Islet precursor cell (in vitro differentiated cells): Measurements from ENCODE around the gene PGAM5.
A peak's percentile ranks its signal among the peaks of the same experiment; 100 is the strongest.
"Not testable (repeated sequence)": the region's sequence is repeated elsewhere in the genome, so short reads cannot be mapped to it uniquely, and the experiment has no call there.

ENCODE experiments used
- DNase-seq: peaks from one replicate; pipeline ENCODE4 v3.0.0-alpha.2; 2018

PGAM5 gene

DNA sequence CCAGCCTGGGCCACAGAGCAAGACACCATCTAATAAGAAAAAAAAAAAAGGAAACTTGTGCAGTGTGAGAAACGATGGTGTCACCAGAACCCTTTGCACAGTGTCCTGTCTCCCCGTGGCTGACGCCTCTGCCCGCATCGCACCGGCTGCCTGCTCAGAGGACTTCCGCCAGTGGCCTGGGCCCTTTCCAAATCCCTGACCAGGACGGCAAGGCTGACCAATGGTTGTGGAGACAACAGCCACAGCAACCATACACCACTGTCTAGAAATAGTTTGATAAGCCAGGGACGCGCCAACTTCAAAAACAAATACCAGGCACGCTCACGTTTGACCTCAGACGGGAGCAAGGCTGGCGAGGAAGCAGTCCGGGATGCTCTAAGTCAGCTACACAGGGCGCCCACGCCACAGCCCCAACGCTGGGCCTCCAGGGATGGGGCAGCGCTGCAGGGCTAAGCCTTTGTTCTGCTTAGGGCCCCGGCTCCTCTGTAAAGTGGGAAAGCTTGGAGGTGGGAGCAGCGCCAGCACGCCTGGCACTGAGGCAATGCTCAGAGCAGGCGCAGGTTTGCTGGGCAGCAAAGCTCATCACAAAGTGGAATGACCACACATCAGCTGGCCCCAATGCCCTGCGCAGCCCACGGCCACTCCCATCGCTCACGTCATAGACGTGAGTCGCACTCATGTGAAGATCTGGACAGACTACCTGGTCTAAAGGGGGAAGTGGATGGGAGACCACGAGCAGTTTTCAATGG lies 12.5 kb downstream of the PGAM5 start:
- peak; percentile 55 for DNase-seq

GRCh38 chr12:132723764-132724140 lies 13.1 kb downstream of the PGAM5 start:
- no peak for DNase-seq

DNA sequence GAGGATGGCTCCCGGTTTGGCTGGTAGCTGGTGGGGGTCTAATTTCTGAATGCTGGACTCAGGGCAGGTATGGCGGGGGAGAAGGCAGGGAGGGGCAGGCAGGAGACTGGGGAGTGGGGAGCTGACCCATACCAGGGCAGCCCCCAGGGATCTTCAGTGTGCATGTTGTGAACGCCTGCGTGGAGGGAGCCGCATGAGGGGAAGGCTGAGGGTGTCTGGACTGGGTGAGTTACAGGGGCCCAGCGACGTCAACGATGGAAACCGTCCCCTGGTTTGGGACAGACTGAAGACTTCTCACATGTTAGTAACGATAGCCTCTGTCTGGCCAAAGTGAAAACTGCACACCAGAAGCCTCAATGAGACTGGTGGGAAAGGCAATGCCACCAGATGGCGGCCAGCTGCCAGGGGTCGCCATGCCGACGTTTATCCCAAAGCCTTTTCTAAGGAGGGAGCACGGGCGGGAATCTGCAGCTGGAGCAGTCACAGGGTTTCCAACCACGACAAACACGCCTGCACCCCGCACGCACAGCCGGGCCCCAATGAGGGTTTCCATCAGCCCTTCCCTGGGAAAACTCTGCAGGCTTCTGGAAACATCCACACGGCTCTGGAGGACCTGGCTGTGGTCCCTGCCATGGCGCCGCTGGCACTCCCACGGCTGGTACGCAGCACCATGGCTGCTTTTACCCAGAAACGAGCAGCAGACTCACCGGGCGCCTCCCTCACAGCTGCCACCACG lies 14.0 kb downstream of the PGAM5 start:
- DNase-seq = no peak

DNA sequence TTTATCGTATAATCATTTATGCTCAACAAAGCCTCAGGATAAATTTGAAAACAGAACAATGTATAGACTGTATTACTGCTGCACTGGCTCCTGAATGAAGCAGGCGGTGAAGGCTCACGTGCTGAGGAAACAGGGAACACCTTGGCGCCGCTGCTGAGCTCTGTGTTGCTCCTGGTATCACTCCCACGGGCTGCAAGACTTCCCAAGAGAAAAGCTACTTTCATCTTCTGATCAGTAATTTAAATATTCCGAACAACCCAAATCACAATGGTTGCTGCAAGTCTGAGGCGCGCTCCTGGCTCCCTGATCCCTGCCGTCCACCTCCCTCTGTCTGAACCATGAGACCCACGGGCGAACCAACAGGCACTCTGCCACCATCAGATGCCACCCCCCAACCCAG lies 15.7 kb downstream of the PGAM5 start:
- DNase-seq = no peak

- DNase-seq = no peak
Observed at GRCh38 chr12:132727091-132727794, 16.6 kb downstream of the PGAM5 start.

DNA sequence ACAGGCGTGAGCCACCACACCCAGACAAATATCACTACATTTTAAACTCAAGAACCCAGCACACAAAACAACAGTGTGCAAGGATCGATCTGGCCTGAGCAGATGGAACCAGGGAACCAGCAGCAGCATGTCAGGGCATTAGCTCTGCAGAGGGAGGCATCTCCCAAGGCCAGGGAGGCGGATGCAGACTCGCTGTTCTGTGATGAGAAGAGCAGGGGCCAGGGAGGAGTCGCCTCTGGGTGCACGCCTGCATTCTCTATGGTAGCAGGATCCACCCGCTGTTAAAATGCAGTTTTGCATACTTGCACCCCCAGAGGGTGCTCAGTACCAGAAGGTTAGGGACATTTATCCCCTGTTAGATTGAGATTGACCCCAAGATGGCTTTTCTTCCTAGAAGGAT lies 17.9 kb downstream of the PGAM5 start:
- DNase-seq = no peak

GRCh38 chr12:132729541-132730320 lies 19.1 kb downstream of the PGAM5 start:
- DNase-seq = no peak

DNA sequence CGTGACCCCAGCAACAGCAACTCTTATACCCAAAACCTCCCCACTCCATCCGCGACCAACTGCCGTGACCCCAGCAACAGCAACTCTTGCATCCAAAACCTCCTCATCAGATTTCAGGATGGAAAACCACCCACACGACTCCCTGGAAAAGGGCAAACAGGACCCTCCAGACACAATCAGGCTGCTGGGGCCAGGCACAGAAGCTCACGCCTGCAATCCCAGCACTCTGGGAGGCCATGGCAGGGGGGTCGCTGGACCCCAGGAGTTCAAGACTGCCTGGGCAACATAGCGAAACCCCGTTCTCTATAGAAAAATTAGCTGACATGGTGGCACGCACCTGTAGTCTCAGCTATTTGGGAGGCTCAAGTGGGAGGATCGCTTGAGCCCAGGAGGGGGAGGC lies 19.7 kb downstream of the PGAM5 start:
- DNase-seq = no peak

DNA sequence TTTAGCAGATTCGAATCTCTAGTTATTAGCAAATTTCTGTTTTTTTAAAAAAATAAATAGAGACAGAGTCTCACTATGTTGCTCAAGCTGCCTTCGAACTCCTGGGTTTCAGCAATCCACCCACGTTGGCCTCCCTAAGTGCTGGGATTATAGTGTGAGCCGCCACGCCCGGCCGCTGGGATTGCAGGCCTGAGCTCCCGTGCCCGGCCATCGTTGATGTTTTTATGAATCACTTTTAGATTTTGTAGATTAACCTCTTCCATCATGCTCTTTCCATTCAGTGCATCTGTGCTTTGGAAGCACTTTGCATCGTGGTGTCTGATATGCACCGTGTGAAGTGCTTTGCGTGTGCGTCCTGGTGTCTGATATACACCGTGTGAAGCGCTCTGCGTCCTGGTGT lies 20.9 kb downstream of the PGAM5 start:
- DNase-seq = no peak

DNA sequence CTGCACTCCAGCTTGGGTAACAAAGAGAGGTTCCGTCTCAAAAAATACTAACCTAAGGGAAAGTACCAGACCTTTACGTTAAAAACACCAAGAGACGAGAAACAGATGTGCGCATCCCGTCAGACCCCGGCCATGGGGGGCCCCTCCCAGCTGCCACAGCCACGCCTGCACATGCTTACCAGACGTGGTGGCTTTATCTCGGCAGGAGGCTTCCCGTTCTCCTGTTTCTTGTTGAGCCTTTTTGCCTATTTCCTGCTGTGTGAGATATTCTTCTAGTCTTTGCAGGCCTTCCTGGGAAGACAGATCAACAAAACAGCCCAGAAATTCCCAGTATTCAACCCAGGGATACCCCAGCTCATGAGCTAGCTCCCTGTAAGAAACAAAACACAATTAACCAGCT lies 23.6 kb downstream of the PGAM5 start:
- DNase-seq = no peak

GRCh38 chr12:132735496-132735895 lies 24.9 kb downstream of the PGAM5 start:
- no peak for DNase-seq

DNA sequence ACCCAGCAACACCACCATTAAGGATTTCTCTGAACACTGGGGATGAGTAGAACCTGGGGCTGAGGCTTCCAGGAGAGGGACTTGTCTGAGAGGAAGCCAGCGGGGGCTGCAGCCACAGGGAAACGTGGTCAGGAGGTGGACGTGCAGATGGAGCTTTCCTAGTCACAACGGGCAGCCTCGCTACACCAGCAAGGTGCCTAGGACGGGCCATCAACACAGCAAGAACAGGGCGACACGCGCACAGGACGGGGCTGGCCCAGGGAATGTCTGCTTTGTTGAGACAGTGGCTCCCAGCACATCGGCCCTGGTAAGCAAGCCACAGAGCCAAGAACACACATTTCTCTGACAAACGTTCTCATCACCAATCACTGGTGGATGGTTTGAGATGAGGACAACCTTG lies 25.7 kb downstream of the PGAM5 start:
- DNase-seq = no peak

GRCh38 chr12:132736913-132737312 lies 26.3 kb downstream of the PGAM5 start:
- DNase-seq = no peak

DNA sequence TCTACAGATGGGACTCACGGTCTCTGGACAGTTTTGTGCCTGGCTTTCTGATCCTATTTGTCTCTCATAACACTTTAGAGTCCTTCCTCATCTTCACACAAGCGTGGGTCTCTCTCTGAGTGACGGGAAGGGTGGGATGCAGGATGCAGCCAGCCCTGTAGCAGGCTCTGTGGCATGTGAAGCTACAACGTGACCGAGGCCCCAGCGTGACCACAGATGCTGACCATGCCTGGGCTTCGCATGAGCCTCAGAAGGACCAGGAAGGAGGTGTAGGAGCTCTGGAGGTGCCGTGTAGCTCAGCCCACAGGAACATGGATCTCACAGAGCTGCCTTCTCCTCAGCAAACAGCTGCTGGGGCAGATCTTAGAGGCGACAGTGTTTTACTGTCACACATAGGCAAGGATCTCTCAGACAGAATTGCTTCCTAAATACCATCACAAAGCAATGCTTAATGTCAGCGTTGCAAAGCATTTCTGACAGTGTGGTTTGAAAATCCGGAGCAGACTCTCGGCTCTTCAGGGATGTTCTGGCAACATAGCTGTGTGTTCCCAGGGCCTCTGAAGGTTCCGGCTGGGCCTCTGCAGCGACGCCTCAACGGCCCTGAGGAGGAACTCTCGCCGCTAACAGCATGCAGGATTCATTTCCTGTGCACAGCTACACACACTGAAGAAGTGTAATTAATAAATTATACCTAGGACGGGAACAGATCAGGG lies 29.1 kb downstream of the PGAM5 start:
- DNase-seq = no peak

DNA sequence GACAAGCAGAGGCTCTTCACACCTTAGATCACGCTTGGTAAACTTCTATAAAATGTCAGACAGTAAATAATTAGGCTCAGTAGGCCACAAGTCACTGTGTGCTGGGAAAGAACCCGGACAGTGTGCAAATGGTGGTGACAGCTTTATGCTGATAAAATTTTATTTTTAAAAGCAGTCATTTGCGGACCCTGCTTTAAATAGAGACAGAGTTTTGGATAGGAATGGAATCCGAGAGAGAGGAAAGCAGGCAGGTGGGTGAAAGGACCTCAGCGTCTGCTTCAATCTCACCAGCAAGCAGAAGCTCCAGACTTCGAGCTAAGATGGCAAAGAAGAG lies 29.6 kb downstream of the PGAM5 start:
- DNase-seq = no peak

DNA sequence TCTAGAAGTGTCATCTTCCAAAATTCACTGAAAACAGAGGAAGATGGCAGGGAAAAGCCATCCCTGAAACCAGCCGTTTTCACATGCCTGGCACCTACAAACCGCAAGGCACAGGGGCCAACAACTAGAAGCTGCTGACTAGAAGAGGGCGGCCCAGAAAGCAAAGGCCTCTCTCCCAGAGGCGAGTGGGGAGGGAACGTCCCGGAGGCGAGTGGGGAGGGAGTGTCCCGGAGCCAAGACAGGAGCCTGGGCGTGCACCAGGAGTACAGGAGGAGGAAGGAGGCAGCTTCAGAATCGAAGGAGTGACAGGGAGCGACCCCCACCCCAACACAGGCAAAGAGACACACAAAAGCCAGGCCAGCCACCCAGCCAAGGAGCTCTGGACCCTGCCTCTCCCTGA lies 30.0 kb downstream of the PGAM5 start:
- DNase-seq = no peak

DNA sequence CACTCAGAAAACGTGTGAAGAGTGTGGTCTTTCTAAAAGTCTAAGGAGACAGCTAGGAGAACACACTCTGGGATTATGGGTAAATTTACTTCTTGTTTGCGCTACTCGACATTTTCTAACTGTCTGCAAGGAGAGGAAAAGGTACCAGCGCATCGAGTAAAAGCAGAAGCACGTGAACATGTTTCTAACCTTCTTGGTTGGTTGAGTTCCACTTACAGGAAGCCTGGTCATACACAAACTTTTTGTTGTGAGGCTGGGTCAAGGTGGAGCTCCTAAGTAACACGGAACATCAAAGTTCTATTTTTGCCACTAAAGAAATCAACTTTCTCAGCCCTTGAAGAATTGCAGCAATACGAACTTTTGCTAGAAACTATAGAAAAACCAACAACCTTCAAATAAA lies 31.0 kb downstream of the PGAM5 start:
- no peak for DNase-seq

DNA sequence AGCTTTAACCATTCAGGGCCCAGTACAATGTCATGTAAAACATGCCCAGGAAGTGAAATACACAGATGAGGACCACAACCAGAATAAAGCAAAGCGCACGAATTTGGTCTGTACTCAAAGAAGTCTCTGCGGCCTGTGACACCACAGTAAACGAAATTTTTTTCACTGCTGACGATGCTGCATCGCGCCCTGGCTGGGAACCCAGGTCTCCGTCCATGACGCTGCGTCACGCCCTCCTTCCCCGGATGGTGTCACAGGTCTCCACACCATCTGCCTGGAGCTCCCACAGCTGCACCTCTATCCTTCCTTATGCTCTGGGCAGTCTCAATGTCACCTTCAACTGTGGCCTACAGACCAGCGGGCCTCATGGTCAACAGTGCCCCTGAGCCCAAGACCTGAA lies 33.2 kb downstream of the PGAM5 start:
- DNase-seq = no peak

DNA sequence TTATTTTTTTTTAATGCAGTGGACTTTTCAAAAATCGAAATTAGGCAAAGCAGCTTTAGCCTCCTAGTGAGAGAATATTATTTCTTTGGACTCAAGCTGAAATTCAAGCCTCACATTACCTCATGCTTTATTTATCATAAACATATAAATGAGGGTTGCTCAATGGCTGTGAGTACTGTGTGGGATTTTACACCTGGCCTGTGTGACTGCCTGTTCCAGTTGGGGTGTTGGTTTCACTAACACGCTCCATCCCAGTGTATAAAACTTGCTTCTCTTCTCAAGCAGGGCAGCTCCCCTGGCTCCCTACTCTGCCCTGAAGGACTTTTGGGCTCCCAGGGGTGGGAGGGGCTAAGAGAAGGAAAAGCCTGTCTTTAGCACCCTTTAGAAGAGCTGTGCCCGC lies 36.0 kb downstream of the PGAM5 start:
- no peak for DNase-seq

GRCh38 chr12:132747395-132747794 lies 36.8 kb downstream of the PGAM5 start:
- no peak for DNase-seq

GRCh38 chr12:132747896-132748295 lies 37.3 kb downstream of the PGAM5 start:
- DNase-seq = no peak

- DNase-seq = no peak
Observed at GRCh38 chr12:132748319-132748718, 37.7 kb downstream of the PGAM5 start.

DNA sequence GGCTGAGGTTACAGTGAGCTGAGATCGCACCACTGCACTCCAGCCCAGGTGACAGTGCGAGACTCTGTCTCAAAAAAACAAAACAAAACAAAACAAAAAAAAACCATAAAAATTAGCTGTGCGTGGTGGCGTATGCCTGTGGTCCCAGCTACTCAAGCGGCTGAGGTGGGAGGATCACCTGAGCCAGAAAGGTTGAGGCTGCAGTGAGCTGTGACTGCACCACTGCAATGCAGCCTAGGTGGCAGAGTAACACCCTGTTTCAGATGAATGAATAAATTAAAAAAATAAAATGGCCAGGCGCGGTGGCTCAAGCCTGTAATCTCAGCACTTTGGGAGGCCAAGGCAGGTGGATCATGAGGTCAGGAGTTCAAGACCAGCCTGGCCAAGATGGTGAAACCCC lies 43.0 kb downstream of the PGAM5 start:
- DNase-seq = not testable (repeated sequence)
